ENCODE data around the gene JAKMIP1.

GRCh38 chr4:6107886-6108285 lies 92.5 kb downstream of the JAKMIP1 start:
- no peak for TF ChIP-seq CTCF (IDR thresholded peaks at IDR 0.05)
- TF ChIP-seq EZH2phosphoT487 (IDR thresholded peaks at IDR 0.05) = no peak
- TF ChIP-seq EZH2 (IDR thresholded peaks at IDR 0.05) = no peak

Measured in neural progenitor cell (in vitro differentiated cells).